CD4-positive, alpha-beta T cell (primary cell): ENCODE measurements around the gene GTF2H2C. TPM values are rescaled to one million over a fixed set of nuclear protein-coding genes. Genes with fewer than 3 reads are reported as not detected.
"Not testable (repeated sequence)": the region's sequence is repeated elsewhere in the genome, so short reads cannot be mapped to it uniquely, and the experiment has no call there.

Experiments used
- ATAC-seq: fragments of 200-7000 bp; cut with Tn5 transposase; one replicate; pipeline ENCODE4 v1.10.0; 2022; ENCODE audit warnings: mild to moderate bottlenecking; ENCODE audit not compliant: poor library complexity
- CTCF ChIA-PET: fragments of 350-600 bp; sonication (Branson Sonifier 250); formaldehyde crosslinking; loops from one replicate; lab custom pipeline; 2021; ENCODE audit warnings: antibody characterized with exemption, inconsistent platforms; lab: Charles Lee
- POLR2A ChIA-PET: fragments of 350-600 bp; sonication (Branson Sonifier 250); formaldehyde crosslinking; loops from one replicate; lab custom pipeline; 2021; ENCODE audit warnings: antibody characterized with exemption, inconsistent platforms; lab: Charles Lee
- DNase-seq, 14 experiments: peaks; one replicate each; pipeline ENCODE4 v3.0.0-alpha.2; 2013 to 2020; ENCODE audit warnings: mixed read lengths in 2 of 14
- H3K27ac ChIP-seq, 2 donors: one replicate each; pipeline versions ENCODE4 v1.5.1 to v1.7.0; 2013; ENCODE audit warnings: low read length in 2 of 2, low read depth in 1 of 2, mild to moderate bottlenecking in 1 of 2
- H3K27me3 ChIP-seq, 2 experiments: 1 replicate in 1 of 2; 2 replicates in 1 of 2; pipeline versions ENCODE4 v1.6.1 to v1.7.0; 2013; ENCODE audit warnings: low read length in 2 of 2, control low read depth in 1 of 2, mild to moderate bottlenecking in 1 of 2, moderate library complexity in 1 of 2; ENCODE audit not compliant: insufficient read depth in 2 of 2, control insufficient read depth in 1 of 2
- H3K36me3 ChIP-seq: one replicate; pipeline ENCODE4 v1.6.1; 2013; ENCODE audit warnings: low read length, control low read depth; ENCODE audit not compliant: insufficient read depth
- H3K4me1 ChIP-seq: one replicate; pipeline ENCODE4 v1.6.1; 2013; ENCODE audit warnings: low read length, control low read depth; ENCODE audit not compliant: insufficient read depth
- H3K4me3 ChIP-seq: one replicate; pipeline ENCODE4 v1.5.1; 2013; ENCODE audit warnings: mild to moderate bottlenecking, low read length, moderate library complexity
- H3K9me3 ChIP-seq, 2 experiments: 1 replicate in 1 of 2; 2 replicates in 1 of 2; pipeline versions ENCODE4 v1.6.1 to v1.7.0; 2013; ENCODE audit warnings: low read length in 2 of 2, mild to moderate bottlenecking in 2 of 2, control low read depth in 1 of 2, moderate library complexity in 1 of 2; ENCODE audit not compliant: control insufficient read depth in 1 of 2, insufficient read depth in 1 of 2
- H3K27ac Mint-ChIP-seq: one replicate; pipeline ENCODE4 v1.8.0; 2020; ENCODE audit warnings: mixed read lengths
- H3K27me3 Mint-ChIP-seq: one replicate; pipeline ENCODE4 v1.8.0; 2021; ENCODE audit warnings: mixed read lengths
- H3K36me3 Mint-ChIP-seq: one replicate; pipeline ENCODE4 v1.8.0; 2021; ENCODE audit warnings: low read depth, mixed read lengths
- H3K4me1 Mint-ChIP-seq: one replicate; pipeline ENCODE4 v1.8.0; 2021; ENCODE audit warnings: low read depth, mixed read lengths
- H3K4me3 Mint-ChIP-seq: one replicate; pipeline ENCODE4 v1.8.0; 2020; ENCODE audit warnings: mild to moderate bottlenecking, mixed read lengths
- H3K9me3 Mint-ChIP-seq: one replicate; pipeline ENCODE4 v1.8.0; 2020; ENCODE audit warnings: mixed read lengths
- intact Hi-C, 2 experiments: fragments of 100-400 bp; cut with DNase I in 1 of 2; cut with micrococcal nuclease in 1 of 2; formaldehyde crosslinking; loops; one replicate each; pipeline versions ENCODE4 v1.15.1 to v1.9.0; 2023 to 2025; cut with DNase I, micrococcal nuclease
- total RNA-seq, 174 experiments: library from RNA in 2 of 174; stranded (reverse) in 2 of 174; gene quantifications; one replicate each; pipeline ENCODE4 v1.2.3 and lab custom pipeline; 2021 to 2026

The GTF2H2C gene
- total RNA-seq, 2 experiments from 2014 or later = 10.7 to 12.7 TPM

- H3K9me3 Mint-ChIP-seq, intact Hi-C loops, H3K36me3 ChIP-seq, DNase-seq, H3K27ac Mint-ChIP-seq, H3K36me3 Mint-ChIP-seq, H3K4me3 Mint-ChIP-seq, ATAC-seq, H3K9me3 ChIP-seq, H3K27me3 ChIP-seq, H3K4me3 ChIP-seq, H3K27me3 Mint-ChIP-seq, H3K27ac ChIP-seq, CTCF ChIA-PET, H3K4me1 ChIP-seq, POLR2A ChIA-PET, H3K4me1 Mint-ChIP-seq: not testable (repeated sequence)
Observed at GRCh38 chr5:69596114-69596840, 36.3 kb downstream of the GTF2H2C start.

GRCh38 chr5:69601947-69602346, 42.0 kb downstream of the GTF2H2C start:
- CTCF ChIA-PET, H3K27ac Mint-ChIP-seq, H3K36me3 Mint-ChIP-seq: not testable (repeated sequence)

GRCh38 chr5:69606839-69607238, 46.8 kb downstream of the GTF2H2C start:
- H3K9me3 Mint-ChIP-seq, H3K4me1 Mint-ChIP-seq, H3K27me3 Mint-ChIP-seq, ATAC-seq, H3K4me3 ChIP-seq, POLR2A ChIA-PET, CTCF ChIA-PET, H3K27ac Mint-ChIP-seq, H3K9me3 ChIP-seq, H3K4me3 Mint-ChIP-seq, H3K36me3 Mint-ChIP-seq, DNase-seq, H3K27me3 ChIP-seq, H3K27ac ChIP-seq, H3K4me1 ChIP-seq, H3K36me3 ChIP-seq, intact Hi-C loops: not testable (repeated sequence)

More at GRCh38 chr5:69601947-69602346, 42.0 kb downstream of the GTF2H2C start:
- H3K9me3 Mint-ChIP-seq, H3K27me3 ChIP-seq, H3K4me1 ChIP-seq, intact Hi-C loops, H3K9me3 ChIP-seq, ATAC-seq, H3K27me3 Mint-ChIP-seq, H3K4me3 Mint-ChIP-seq, DNase-seq, H3K27ac ChIP-seq, POLR2A ChIA-PET, H3K4me3 ChIP-seq, H3K36me3 ChIP-seq, H3K4me1 Mint-ChIP-seq: not testable (repeated sequence)

- H3K27ac Mint-ChIP-seq, H3K9me3 ChIP-seq, H3K4me3 ChIP-seq, intact Hi-C loops, H3K27me3 ChIP-seq, H3K27me3 Mint-ChIP-seq, CTCF ChIA-PET, H3K4me3 Mint-ChIP-seq, H3K27ac ChIP-seq, H3K36me3 Mint-ChIP-seq, H3K4me1 Mint-ChIP-seq, H3K4me1 ChIP-seq, POLR2A ChIA-PET, ATAC-seq, DNase-seq, H3K9me3 Mint-ChIP-seq, H3K36me3 ChIP-seq: not testable (repeated sequence)
Observed at GRCh38 chr5:69607750-69608149, 47.8 kb downstream of the GTF2H2C start.

GRCh38 chr5:69608861-69609496, 49.0 kb downstream of the GTF2H2C start:
- H3K36me3 ChIP-seq, H3K27ac ChIP-seq, H3K4me3 ChIP-seq, CTCF ChIA-PET, POLR2A ChIA-PET, DNase-seq, intact Hi-C loops, H3K4me3 Mint-ChIP-seq, ATAC-seq, H3K9me3 ChIP-seq, H3K27me3 Mint-ChIP-seq, H3K27me3 ChIP-seq, H3K36me3 Mint-ChIP-seq, H3K4me1 ChIP-seq, H3K4me1 Mint-ChIP-seq, H3K27ac Mint-ChIP-seq, H3K9me3 Mint-ChIP-seq: not testable (repeated sequence)

- H3K4me3 Mint-ChIP-seq, H3K27ac Mint-ChIP-seq, POLR2A ChIA-PET, H3K9me3 ChIP-seq, CTCF ChIA-PET, ATAC-seq, H3K27ac ChIP-seq, H3K9me3 Mint-ChIP-seq, H3K4me1 ChIP-seq, H3K27me3 Mint-ChIP-seq, intact Hi-C loops, DNase-seq, H3K27me3 ChIP-seq, H3K4me1 Mint-ChIP-seq, H3K36me3 Mint-ChIP-seq, H3K36me3 ChIP-seq, H3K4me3 ChIP-seq: not testable (repeated sequence)
Observed at GRCh38 chr5:69614843-69615242, 54.9 kb downstream of the GTF2H2C start.

- CTCF ChIA-PET, H3K9me3 ChIP-seq, ATAC-seq, H3K36me3 Mint-ChIP-seq, H3K4me3 ChIP-seq, H3K4me1 ChIP-seq, H3K4me1 Mint-ChIP-seq, POLR2A ChIA-PET, DNase-seq, H3K9me3 Mint-ChIP-seq, H3K27me3 ChIP-seq, H3K27ac ChIP-seq, H3K36me3 ChIP-seq, H3K27me3 Mint-ChIP-seq, intact Hi-C loops, H3K4me3 Mint-ChIP-seq, H3K27ac Mint-ChIP-seq: not testable (repeated sequence)
Observed at GRCh38 chr5:69631879-69632278, 71.9 kb downstream of the GTF2H2C start.
